HG02885 (cell line): Measurements from ENCODE around the gene PI4KA.
"Not testable (repeated sequence)": the region's sequence is repeated elsewhere in the genome, so short reads cannot be mapped to it uniquely, and the experiment has no call there.

Experiments used
- ATAC-seq: cut with Tn5 transposase; IDR thresholded peaks from one replicate; pipeline ENCODE4 v1.9.1; 2021; ENCODE audit warnings: mild to moderate bottlenecking; ENCODE audit not compliant: unreplicated experiment, poor library complexity

Gene PI4KA

DNA sequence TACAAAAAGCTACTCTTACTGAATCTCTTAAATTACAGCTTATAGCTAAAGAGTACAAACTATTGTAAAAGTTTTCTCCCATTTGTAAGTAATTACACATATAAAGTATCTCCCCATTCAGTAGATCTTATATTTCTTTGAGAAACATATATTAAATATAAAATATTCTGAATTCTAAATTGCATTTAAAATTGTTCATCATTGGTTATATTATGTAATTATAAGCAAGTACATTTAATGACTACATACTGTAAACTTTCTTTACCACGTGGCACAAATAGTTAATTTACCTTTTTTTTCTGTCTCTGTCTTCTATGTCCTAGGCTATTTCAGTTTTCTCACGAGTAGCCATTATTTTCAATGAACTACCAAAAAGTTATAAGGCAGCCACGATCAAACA, 185.9 kb downstream of the PI4KA start:
- no peak for ATAC-seq

DNA sequence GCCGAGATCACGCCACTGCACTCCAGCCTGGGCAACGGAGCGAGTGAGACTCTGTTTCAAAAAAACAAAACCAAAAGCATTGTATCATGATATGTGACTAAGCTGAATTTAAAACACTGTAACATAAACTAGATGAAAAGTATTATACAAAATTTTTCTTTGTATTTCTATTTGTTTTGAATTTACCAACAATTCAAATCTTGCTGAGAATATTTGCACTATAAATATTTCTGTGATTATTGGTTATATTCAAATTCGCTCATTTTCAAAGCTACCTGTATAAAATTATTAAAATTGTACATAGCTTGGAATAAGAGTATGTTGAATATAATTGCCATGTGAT, 186.6 kb downstream of the PI4KA start:
- ATAC-seq: no peak

DNA sequence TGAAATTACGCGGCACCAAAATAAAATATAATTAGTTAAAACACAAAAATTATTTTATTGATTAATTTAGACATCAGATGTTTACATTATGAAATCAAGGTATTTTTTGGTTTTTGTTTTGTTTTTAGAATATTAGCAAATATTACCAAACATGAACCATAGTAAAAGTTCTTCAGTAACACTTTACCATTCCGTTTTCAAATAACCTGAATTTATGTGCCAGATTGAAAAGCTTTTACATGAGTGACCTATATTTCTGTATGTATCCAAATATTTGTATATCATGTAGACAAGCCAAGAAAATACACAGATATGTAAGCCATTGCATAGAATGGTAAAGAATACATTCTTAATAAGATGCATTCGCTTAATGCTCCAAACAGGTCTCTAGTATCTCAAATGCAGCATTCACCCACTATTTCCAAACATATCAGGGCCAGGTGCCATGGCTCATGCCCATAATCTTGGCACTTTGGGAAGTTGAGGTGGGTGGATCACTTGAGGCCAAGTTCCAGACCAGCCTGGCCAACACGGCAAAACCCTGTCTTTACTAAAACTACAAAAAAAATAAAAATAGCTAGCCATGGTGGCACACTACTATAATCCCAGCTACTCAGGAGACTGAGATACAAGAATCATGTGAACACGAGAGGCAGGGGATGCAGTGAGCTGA, 187.1 kb downstream of the PI4KA start:
- no peak for ATAC-seq

DNA sequence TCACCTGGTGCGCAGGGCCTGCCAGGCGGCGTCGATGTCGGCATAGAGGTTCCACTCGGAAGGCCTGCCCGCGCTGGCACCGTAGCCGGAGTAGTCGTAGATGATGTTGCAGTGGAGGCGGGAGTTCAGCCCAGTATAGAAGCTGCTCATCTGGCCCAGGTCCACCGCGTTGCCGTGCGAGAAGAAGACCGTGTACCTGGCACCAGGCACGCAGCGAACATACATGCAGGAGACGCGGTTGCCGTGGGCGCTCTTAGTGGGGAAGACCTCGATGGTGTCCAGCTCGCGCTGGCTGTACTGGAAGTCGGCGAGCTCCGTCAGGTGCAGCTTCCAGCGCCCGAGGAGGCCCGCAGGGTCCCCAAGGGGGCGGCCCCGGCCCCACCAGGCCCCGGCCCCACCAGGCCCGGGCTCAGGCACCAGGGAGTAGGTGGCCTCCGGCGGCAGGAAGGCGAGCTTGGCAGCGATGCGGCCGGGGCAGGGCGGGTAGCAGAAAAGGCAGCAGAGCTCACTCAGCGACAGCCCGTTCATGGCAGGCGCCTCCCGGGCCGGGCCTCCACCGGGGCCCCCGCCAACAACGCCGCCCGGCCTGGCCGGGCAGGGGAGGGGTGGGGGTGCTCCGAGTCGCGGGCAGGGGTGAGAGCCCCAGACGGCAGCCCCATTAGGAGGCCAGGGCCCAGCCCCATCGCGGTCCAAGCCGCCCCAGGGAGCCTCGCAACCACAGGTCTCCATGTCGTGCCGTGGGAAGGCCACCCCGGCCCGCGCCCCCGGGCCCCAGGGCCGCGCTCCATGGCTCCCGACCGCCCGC, 188.0 kb downstream of the PI4KA start:
- ATAC-seq: not testable (repeated sequence)

DNA sequence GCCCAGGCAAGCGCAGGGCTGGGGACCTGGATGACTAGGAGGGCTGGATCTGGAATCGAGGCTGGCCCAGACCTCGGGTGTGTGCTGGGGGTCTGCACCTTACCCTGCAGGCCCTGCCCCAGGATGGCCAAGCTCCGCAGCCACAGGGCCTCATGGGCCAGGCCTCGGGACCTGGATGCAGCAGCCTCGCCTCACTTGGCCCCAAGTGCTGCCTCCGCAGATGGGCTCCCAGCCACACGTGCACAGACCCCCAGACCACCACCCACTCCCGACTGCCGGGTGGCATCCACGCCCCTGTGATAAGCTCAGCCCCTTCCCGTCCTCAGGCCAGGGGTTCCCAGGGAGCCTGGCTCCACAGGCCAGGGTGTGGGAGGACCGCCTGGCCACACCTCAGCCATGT, 188.7 kb downstream of the PI4KA start:
- ATAC-seq: not testable (repeated sequence)

DNA sequence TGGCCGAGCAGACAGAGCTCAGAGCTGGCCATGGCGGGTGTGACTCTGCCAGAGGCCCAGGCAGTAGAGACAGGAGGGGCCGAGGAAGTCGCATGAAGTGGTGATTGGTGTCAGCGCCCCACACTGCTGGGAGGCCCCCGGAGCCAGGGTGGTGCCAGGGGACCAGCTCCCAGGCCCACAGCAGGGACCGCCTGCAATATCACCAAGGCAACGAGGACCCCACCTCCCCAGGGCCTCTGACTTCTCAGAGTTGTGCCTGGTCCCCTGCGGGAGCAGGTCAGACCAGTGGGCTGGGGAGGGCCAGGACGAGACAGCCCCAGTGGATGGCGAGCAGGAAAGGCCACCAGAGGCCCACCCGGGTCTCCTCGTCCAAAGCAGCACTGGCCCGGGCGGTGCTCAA, 189.1 kb downstream of the PI4KA start:
- ATAC-seq: not testable (repeated sequence)

DNA sequence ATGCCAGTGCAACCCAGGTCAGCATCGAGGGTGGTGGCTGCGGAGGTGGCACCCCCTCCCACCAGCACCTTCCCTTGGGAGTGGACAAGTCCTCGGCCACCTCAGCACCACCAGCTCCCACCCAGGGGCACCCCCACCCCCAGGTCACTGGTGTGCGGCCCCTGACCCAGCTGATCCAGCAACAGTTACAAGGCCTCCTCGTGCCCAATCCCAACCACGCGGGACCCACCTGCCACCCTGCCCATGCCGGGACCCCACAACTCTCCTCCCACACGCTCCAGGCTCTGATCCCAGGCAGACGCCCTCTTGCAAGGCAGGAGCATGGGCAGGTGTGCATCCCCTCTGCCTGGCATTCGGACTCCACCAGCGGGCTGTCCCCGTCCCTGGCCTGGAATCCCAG, 189.8 kb downstream of the PI4KA start:
- ATAC-seq: not testable (repeated sequence)

DNA sequence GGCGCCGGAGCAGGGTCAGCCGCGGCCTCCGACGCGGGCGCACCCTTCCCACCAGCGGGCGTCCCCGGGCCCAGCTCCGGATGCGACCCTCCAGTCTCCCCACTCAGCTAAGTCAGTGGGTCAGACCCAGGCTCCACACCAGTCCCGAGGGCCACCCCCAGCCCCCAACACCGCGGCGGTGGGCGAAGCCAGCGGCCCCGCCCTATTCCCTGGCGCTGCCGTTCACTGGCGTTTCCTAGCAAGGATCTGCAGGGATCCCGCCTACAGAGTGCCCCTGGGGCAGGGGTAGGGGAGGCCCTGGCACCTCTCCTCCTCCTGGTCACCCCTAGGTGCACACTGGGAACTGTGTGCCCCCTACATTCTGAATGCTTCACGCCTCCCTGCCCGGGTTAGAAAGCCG, 190.4 kb downstream of the PI4KA start:
- not testable (repeated sequence) for ATAC-seq

DNA sequence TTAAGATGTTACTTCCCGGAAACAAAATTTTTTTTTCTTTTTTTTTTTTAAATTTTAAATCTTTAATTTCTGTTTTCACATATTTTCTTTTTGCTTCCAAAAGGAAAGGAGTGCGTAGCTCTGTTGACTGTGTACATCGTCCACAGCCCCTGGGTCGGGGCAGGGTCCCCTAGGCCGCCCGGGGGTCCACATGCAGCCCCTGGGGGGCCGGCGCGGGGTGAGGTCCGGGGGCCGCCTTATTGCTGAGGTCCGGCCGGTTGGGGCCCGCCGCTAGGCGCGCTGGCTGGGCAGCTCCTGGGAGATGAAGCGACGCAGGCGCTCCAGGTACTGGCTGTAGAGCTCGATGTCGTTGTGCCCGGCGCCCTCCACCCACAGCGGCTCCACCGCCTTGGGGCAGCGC, 191.1 kb downstream of the PI4KA start:
- not testable (repeated sequence) for ATAC-seq

DNA sequence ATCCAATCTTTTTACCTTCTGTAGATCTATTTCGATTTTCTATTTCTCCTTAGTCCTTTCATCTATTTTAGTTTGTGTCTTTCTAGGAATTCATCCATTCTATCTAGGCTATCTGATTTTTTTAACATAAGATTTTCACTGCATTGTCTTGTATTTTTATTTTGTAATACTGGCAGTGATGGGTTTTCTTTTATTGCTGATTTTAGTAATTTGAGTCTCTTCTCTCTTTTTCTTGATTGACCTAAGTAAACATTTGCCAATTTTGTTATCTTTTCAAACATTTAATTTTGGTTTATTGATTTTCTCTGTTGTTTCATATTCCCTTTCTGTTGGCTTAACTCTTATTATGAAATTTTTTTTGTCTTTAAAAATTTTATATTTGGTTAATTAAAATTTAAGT, 192.1 kb downstream of the PI4KA start:
- no peak for ATAC-seq

DNA sequence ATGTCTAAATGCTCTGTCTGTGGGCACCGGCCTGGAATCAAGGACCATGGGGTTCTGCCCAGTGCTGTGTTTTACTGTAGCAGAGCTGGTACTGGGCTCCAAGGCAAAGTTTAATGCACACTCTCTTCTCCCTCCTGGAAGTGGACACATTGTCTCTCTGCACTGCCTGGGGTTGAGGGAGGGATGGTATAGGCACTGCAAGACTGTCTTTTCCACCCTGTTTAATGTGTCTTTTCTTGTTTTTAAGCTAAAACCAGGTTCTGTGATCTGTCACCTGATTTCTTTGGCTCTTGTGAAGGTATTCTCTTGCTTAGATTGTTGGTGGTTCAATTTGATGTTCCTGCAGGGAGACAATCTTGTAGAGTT, 194.0 kb downstream of the PI4KA start:
- ATAC-seq: no peak

DNA sequence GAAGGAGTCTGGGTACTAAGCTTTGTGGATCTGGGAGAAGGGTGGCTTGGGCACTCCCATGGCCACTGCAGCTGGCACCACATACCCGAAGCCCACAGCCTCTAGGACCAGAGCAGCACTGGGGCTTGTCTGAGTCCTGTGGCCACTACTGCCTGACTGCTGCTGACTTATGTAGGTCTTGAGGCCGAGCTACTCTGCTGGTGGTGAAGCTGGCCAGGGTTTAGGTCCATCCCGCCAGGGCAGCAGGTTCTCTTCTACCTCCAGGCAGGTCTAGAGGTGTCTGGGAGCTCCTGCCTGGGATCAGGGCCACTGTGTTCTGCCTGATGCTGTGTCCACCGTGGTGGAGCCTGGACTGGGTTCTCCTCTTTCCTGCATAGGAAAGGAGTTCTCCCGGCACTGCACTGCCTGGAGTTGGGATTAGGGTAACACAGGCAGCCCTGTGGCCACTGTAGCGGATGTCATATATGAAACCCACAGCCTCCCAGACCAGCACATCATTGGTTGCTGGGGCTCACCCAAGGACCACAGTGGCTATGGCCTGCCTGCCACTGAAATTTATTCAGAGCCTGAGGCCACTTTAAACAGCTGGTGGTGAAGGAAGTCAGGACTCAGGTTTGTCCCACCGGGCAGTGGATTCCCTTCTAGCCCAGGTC, 194.5 kb downstream of the PI4KA start:
- ATAC-seq: no peak

DNA sequence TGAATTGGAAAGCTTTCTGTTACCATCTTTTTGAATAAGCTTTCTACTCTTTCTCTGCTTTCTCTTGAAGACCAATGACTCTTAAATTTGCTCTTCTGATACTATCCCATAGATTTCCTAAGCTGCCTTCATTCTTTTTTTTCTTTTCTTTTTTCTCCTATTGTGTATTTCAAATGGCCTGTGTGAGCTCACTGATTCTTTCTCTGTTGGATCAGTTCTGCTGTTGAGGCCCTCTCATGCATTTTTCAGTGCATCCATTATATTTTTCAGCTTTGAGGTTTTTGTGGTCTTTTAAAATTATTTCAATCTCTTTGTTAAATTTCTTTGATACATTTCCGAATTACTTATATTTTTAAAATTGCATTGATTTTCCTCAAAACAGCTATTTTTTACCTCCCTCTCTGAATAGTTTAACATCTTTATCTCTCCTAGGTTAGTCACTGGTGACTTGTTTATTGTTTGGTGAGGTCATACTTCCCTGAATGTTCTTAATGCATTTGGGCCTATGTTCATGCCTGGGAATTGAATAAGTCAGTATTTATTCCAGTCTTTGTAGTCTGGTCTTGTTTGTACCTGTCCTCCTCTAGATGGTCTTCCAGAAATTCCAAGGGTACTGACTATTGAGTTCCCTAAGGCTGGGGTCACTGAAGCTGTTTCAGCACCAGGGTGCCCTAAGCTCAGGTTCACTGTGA, 195.3 kb downstream of the PI4KA start:
- no peak for ATAC-seq

DNA sequence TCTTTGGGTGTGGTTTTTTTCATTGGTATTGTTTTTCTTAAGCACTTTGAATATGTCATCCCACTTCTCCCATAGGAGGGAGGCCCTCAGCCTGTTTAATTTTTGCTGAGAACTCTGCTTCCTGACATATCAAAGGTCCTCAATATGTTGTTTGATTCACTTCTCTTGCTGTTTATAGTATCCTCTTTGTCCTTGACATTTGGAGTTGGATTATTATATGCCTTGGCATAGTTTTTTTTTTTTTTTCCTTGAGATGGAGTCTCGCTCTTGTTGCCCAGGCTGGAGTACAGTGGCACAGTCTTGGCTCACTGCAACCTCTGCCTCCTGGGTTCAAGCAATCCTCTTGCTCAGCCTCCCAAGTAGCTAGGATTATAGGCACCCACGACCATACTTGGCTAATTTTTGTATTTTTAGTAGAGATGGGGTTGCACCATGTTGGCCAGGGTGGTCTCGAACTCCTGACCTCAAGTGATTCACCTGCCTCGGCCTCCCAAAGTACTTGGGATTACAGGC, 196.0 kb downstream of the PI4KA start:
- ATAC-seq: not testable (repeated sequence)

DNA sequence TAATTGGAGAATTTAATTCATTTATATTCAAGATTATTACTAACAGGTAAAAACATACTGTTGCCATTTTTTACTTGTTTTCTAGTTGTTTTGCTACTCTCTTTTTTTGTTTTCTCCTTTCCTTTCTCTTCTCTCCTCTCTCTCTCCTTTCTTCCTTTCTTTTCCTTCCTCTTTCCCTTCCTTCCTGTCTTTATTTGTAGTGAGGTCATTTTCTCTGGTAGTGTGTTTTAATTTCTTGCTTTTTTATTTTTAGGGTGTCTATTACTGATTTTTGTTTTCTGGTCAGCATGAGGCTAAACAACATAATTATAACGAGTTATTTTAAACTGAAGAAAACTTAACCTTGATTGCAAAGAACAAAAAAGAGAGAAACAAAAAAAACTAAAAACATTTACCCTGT, 197.1 kb downstream of the PI4KA start:
- no peak for ATAC-seq

DNA sequence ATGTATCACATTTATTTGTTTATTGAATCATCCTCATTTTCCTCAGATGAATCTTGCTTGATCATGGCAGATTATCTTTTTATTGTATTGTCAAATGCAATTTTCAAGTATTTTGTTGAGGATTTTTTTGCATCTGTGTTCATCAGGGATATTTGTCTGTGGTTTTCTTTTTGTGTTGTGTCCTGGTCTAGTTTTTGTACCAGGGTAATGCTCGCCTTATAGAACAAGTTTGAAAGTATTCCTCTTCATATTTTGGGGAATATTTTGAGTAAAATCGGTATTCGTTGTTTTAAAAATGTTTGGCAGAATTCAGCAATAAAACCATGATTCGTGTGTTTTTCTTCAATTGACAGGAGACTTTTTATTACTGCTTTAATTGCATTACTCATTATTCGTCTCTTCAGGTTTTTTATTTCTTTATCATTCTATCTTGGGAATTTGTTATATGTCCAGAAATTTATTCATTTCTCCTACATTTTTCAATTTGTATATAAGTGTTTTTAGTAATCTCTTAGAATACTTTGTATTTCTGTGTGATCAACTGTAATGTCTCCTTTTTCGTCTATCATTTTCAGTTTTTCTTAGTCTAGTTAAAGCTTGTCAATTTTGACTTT, 198.1 kb downstream of the PI4KA start:
- ATAC-seq: no peak

DNA sequence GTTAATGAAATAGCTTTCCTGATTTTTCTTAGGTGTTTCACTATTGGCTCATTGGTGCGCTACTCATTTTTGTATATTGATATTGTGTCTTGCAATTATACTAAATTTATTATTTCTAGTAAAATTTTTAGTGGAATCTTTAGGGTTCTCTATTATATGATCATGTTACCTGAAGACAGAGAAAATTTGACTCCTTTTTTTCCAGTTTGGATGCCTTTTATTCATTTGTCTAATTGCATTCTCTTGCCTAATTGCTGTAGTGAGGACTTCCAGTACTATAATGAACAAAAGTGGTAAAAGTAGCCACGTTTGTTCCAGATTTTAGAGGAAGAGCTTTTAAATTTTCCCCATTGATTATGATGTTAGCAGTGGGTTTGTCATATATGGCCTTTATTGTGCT, 198.7 kb downstream of the PI4KA start:
- ATAC-seq: no peak

DNA sequence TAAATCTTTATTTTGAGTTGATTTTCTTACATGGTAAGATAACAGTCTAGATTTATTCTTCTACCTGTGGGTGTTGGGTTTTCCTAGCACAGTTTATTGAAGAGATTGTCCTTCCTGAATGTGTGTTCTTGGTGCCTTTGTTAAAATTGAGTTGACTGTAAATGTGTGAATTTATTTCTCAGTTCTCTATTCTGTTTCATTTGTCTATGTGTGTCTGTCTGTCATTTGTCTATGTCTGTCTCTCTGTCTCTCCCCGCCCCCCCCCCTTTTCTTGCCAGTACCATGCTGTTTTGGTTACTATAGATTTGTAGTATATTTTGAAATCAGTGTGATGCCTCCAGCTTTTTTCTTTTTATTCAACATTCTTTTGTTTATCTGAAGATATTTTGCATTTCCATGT, 199.4 kb downstream of the PI4KA start:
- ATAC-seq: no peak

DNA sequence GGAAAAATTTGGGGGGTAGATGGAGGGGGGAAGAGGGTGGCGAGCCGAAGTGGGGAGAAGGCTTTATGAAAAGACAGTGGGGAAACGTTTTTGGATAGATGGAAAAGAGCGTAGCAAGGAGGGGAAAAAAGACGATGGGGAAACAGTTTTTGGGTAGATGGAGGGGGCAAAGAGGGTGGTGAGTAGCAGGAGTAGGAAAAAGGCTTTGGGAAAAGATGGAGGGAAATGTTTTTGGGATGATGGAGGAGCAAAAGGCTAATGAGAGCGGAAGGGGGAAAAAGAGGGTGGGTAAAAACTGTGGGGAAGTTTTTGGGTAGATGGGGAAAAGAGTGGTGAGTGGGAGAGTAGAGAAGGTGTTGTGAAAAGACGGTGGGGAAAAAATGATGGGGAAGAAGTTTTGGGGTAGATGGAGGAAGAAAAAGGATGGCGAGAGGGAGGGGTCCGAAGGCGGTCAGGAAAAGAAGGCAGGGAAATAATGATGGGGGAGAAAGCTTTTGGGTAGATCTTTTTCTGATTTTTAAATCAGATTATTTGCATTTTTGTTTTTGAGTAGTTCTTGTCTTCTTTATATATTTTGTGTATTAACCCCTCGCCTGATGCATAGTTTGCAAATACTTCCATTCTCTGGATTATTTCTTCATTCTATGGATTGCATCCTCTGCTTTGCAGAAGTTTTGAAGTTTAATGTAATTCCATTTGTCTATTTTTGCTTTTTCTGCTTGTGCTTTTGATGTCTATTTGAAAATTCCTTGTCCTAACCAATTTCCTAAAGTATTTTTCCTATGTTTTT, 200.0 kb downstream of the PI4KA start:
- ATAC-seq: no peak

DNA sequence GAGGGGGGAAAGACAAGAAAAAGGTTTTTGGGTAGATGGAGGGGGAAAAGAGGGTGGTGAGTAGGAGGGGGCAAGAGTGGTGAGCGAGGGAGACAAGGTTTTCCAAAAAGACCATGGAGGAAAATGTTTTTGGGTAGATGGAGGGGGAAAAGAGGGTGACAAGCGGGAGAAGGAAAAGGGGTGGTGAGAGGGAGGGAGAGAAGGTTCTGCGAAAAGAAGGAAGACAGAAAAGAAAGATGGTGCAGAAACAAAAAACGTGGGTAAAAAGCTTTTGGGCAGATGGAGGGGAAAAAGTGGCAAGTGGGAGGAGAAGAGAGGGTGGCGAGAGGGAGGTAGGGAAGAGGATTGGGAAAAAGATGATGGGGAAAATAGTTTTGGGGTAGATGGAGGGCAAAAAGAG, 200.6 kb downstream of the PI4KA start:
- no peak for ATAC-seq
